Chondrocyte (in vitro differentiated cells): ENCODE measurements around the gene MCM6. TPM values are rescaled to one million over a fixed set of nuclear protein-coding genes. Genes with fewer than 3 reads are reported as not detected.

Experiments used
- DNase-seq: peaks from one replicate; pipeline ENCODE4 v3.0.0; 2021; ENCODE audit warnings: mixed read lengths, low spot score
- H3K27ac Mint-ChIP-seq: one replicate; pipeline ENCODE4 v1.8.0; 2021; ENCODE audit warnings: mild to moderate bottlenecking, moderate library complexity, mixed read lengths; ENCODE audit not compliant: unreplicated experiment
- H3K27me3 Mint-ChIP-seq: 2 replicates; pipeline ENCODE4 v1.8.0; 2021; ENCODE audit warnings: low read depth, mixed read lengths
- H3K36me3 Mint-ChIP-seq: 2 replicates; pipeline ENCODE4 v1.8.0; 2021; ENCODE audit warnings: low read depth, mixed read lengths
- H3K4me1 Mint-ChIP-seq: 2 replicates; pipeline ENCODE4 v1.8.0; 2021; ENCODE audit warnings: low read depth, mild to moderate bottlenecking, mixed read lengths
- H3K4me3 Mint-ChIP-seq: one replicate; pipeline ENCODE4 v1.8.0; 2021; ENCODE audit warnings: mild to moderate bottlenecking, moderate library complexity, mixed read lengths; ENCODE audit not compliant: unreplicated experiment
- H3K9me3 Mint-ChIP-seq: 2 replicates; pipeline ENCODE4 v1.8.0; 2021; ENCODE audit warnings: low read depth, mixed read lengths
- CTCF ChIP-seq: fragments of 200-600 bp; sonication (generic); IDR thresholded peaks from 2 replicates; pipeline ENCODE4 v1.5.0; 2021; ENCODE audit warnings: antibody characterized with exemption, mild to moderate bottlenecking, moderate library complexity
- total RNA-seq: library from RNA; stranded (reverse); gene quantifications from 3 replicates; pipeline ENCODE4 v1.2.1, GENCODE V29; 2021

The MCM6 gene
- total RNA-seq, 1 donor from 2014 or later, result 22.2 TPM

- Mint-ChIP-seq H3K9me3 (no peaks in the 10 kb centered on the region), H3K4me1 (no peaks in the 10 kb centered on the region), H3K27ac (no peak overlapping the region), H3K4me3 (no peak overlapping the region), H3K27me3 (no peaks in the 10 kb centered on the region), H3K36me3 (no peaks in the 10 kb centered on the region)
- TF ChIP-seq CTCF, result no peak
- DNase-seq, result no peak
These were observed 44.9 kb downstream of the MCM6 start for GRCh38 chr2:135831180-135831812.

- H3K27me3 Mint-ChIP-seq, result no peaks in the 10 kb centered on the region
- H3K4me1 Mint-ChIP-seq, result peaks cover 2% of the 10 kb centered on the region
- no peak overlapping the region for H3K27ac Mint-ChIP-seq
- no peaks in the 10 kb centered on the region for H3K36me3 Mint-ChIP-seq
- no peak for DNase-seq
- no peak for TF ChIP-seq CTCF
- no peak overlapping the region for H3K4me3 Mint-ChIP-seq
- H3K9me3 Mint-ChIP-seq, result no peaks in the 10 kb centered on the region
These were observed 46.7 kb downstream of the MCM6 start for GRCh38 chr2:135829378-135830135.

GRCh38 chr2:135826544-135826943 is 49.7 kb downstream of the MCM6 start:
- Mint-ChIP-seq H3K27ac (no peak overlapping the region), H3K9me3 (peaks cover 11% of the 10 kb centered on the region), H3K4me1 (peaks cover 2% of the 10 kb centered on the region), H3K36me3 (peaks cover 3% of the 10 kb centered on the region), H3K4me3 (no peak overlapping the region), H3K27me3 (no peaks in the 10 kb centered on the region)
- DNase-seq, result no peak
- no peak for TF ChIP-seq CTCF

- peaks cover 11% of the 10 kb centered on the region for H3K9me3 Mint-ChIP-seq
- H3K4me1 Mint-ChIP-seq, result peaks cover 2% of the 10 kb centered on the region
- DNase-seq, result no peak
- H3K36me3 Mint-ChIP-seq, result peaks cover 3% of the 10 kb centered on the region
- no peaks in the 10 kb centered on the region for H3K27me3 Mint-ChIP-seq
- no peak overlapping the region for H3K4me3 Mint-ChIP-seq
- H3K27ac Mint-ChIP-seq, result no peak overlapping the region
- no peak for TF ChIP-seq CTCF
These were observed 50.6 kb downstream of the MCM6 start for GRCh38 chr2:135825550-135826176.

GRCh38 chr2:135825131-135825530 is 51.1 kb downstream of the MCM6 start:
- no peak for TF ChIP-seq CTCF
- Mint-ChIP-seq H3K27me3 (no peaks in the 10 kb centered on the region), H3K27ac (no peak overlapping the region), H3K9me3 (peaks cover 11% of the 10 kb centered on the region), H3K4me1 (peaks cover 5% of the 10 kb centered on the region), H3K4me3 (no peak overlapping the region), H3K36me3 (peaks cover 3% of the 10 kb centered on the region)
- no peak for DNase-seq
